HL-60 (cell line): ENCODE data around the gene SLC39A3.

ENCODE experiments used
- DNase-seq, 2 experiments: peaks; one replicate each; pipeline ENCODE4 v3.0.0-alpha.2; 2010 to 2020; ENCODE audit warnings: low read depth in 1 of 2, low spot score in 1 of 2
- H3K27ac ChIP-seq: fragments of 250-450 bp; sonication (Bioruptor Pico); replicated peaks from 2 replicates; pipeline ENCODE4 v1.5.1; 2020; ENCODE audit warnings: mild to moderate bottlenecking, moderate library complexity
- H3K27me3 ChIP-seq: fragments of 250-450 bp; sonication (Bioruptor Pico); 2 replicates; pipeline ENCODE4 v1.5.1; 2021; ENCODE audit warnings: mild to moderate bottlenecking, moderate library complexity; ENCODE audit not compliant: insufficient read depth, poor library complexity, severe bottlenecking
- H3K4me3 ChIP-seq: replicated peaks from 2 replicates; pipeline ENCODE4 v1.5.1; 2011; ENCODE audit warnings: mild to moderate bottlenecking, control low read depth, low read length; ENCODE audit not compliant: insufficient read depth
- CTCF ChIP-seq: IDR thresholded peaks from one replicate; pipeline ENCODE4 v1.5.1; 2011; ENCODE audit warnings: low read length, control low read depth, inconsistent platforms; ENCODE audit not compliant: insufficient read depth
- GABPA ChIP-seq: IDR thresholded peaks from 2 replicates; pipeline ENCODE4 v1.6.1; 2012; ENCODE audit warnings: low read depth
- POLR2AphosphoS5 ChIP-seq: IDR thresholded peaks from 2 replicates; pipeline ENCODE4 v1.6.1; 2012; ENCODE audit warnings: low read depth
- SPI1 ChIP-seq: IDR thresholded peaks from 2 replicates; pipeline ENCODE4 v1.6.1; 2012; ENCODE audit warnings: low read depth, mild to moderate bottlenecking, borderline replicate concordance
- TF ChIP-seq, protein P1 (sequence below): IDR thresholded peaks from 2 replicates; pipeline ENCODE4 v1.6.1; 2012; ENCODE audit warnings: low read depth; ENCODE audit not compliant: insufficient replicate concordance

The SLC39A3 gene

DNA sequence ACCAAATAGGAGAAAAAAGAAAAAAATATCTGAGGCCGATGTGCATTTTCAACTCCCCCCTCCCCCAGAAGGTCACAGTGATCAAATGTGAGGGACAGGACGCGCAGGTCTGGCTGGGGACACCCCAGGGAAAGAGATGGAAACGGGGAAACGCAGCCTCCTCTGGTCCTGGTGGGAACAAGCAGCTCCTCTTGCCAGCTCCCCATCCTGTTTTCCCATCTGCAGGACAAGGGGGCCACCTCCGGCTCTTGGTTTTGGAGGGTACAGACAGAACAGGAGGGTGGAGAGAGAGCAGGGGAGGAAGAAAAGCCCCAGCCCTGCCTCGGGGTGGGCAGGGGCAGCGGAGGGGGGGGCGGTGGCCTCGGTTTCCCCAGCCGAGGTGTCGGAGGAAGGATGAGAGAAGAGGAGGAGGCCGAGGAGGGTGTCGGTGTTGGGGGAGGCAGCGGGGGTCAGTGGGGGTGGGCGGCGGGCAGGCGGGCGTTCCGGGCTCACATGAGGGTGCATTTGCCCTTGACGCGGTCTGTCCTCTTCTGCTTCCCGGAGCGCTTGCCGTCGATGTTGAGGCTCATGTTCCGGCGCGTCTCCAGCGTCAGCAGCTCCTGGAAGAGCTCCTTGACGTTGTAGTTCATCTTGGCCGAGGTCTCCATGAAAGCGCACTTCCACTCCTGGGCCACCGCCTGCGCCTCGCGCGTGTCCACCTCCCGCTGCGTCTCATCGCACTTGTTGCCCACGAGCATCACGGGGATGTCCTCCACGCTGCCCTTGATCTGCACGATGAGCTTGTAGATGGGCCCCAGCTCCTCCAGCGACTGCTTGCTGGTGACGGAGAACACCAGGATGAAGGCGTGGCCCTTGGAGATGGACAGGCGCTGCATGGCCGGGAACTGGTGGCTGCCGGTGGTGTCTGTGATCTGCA is 22.8 kb downstream of the SLC39A3 start:
- no peak for TF ChIP-seq CTCF
- TF ChIP-seq, protein P1, sequence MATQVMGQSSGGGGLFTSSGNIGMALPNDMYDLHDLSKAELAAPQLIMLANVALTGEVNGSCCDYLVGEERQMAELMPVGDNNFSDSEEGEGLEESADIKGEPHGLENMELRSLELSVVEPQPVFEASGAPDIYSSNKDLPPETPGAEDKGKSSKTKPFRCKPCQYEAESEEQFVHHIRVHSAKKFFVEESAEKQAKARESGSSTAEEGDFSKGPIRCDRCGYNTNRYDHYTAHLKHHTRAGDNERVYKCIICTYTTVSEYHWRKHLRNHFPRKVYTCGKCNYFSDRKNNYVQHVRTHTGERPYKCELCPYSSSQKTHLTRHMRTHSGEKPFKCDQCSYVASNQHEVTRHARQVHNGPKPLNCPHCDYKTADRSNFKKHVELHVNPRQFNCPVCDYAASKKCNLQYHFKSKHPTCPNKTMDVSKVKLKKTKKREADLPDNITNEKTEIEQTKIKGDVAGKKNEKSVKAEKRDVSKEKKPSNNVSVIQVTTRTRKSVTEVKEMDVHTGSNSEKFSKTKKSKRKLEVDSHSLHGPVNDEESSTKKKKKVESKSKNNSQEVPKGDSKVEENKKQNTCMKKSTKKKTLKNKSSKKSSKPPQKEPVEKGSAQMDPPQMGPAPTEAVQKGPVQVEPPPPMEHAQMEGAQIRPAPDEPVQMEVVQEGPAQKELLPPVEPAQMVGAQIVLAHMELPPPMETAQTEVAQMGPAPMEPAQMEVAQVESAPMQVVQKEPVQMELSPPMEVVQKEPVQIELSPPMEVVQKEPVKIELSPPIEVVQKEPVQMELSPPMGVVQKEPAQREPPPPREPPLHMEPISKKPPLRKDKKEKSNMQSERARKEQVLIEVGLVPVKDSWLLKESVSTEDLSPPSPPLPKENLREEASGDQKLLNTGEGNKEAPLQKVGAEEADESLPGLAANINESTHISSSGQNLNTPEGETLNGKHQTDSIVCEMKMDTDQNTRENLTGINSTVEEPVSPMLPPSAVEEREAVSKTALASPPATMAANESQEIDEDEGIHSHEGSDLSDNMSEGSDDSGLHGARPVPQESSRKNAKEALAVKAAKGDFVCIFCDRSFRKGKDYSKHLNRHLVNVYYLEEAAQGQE: no peak
- TF ChIP-seq SPI1: no peak
- no peak for TF ChIP-seq GABPA
- TF ChIP-seq POLR2AphosphoS5: no peak
- DNase-seq: no peak
- Histone ChIP-seq H3K4me3 (no peak overlapping the region), H3K27ac (no peak overlapping the region), H3K27me3 (peaks cover 13% of the 10 kb centered on the region)

DNA sequence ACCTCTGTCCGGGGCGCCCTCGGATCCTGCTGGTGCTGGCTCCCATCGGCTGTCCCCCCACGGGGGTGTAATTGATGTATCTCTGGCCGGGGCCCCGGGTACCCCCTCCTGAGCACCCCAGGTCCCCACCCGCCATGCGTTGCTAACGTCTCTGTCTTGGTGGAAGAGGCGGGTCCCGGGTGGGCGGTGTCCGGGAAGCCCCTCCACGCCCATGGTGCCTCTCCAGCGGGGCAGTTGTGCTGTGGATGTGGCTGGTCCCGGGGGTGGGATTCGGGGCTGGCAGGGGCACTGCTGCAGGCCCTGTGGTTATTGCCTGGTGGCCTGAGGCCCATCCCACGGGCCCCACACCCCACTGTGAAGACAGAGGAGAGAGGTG is 23.6 kb downstream of the SLC39A3 start:
- TF ChIP-seq GABPA (no peak), SPI1 (no peak), POLR2AphosphoS5 (no peak), CTCF (no peak)
- TF ChIP-seq, protein P1: no peak
- Histone ChIP-seq H3K4me3 (no peak overlapping the region), H3K27ac (no peak overlapping the region), H3K27me3 (peaks cover 10% of the 10 kb centered on the region)
- DNase-seq: no peak

GRCh38 chr19:2715470-2716274 is 24.1 kb downstream of the SLC39A3 start:
- H3K27ac ChIP-seq: no peak overlapping the region
- peaks cover 9% of the 10 kb centered on the region for H3K27me3 ChIP-seq
- no peak overlapping the region for H3K4me3 ChIP-seq
- TF ChIP-seq, protein P1: no peak
- TF ChIP-seq SPI1 (no peak), CTCF (no peak), GABPA (no peak), POLR2AphosphoS5 (no peak)
- DNase-seq: no peak
